Activated CD4-positive, alpha-beta T cell treated with anti-CD3 and anti-CD28 coated beads for 48 hours (primary cell): Measurements from ENCODE around the gene CYP1A2.

Source experiments
- DNase-seq: peaks from one replicate; pipeline ENCODE4 v3.0.0-alpha.2; 2020

The CYP1A2 gene

DNA sequence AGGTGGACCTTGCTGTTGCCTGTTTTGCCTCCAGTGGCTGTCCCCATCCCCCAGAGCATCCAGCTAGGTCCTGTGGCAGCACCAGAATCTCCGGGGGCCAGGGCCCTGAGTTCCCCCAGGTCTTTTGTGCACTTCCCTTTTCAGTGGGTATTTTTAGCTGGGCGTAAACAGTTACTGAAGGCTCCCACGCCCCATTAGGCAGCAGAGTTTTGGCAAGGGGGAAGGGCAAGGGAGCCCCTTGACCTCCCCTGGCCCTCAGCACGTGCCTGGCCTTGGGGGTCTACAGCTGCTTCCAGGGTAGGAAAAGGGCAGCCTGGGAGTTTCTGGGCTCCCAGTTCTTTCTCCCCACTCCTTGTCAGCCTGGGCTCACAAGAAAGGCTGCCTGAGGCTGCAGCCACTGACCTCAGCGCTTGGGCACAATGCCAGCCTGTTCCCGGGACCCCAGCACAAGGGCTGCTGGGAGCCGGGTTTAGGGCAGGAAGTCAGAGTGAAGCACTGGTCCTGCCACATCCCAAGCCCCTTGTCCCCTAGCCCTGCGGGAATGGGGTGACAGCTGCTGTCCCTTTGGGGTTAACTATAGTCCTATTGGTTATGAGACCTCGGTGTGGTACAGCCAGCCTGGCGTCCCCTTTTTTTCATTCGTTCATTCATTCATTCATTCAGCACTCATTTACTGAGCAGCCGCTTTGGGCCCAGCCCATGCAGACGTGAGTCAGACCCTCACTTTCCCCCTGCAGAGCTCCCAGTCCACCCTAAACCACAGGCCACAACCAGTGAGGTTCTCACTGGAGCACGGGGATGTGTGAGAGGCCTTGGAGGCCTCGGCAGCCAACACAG, 41.7 kb downstream of the CYP1A2 start:
- peak; percentile 67 for DNase-seq

GRCh38 chr15:74791007-74791406, 42.4 kb downstream of the CYP1A2 start:
- no peak for DNase-seq

GRCh38 chr15:74791667-74792066, 43.0 kb downstream of the CYP1A2 start:
- DNase-seq = no peak

- peak; percentile 18 for DNase-seq
These were observed 43.8 kb downstream of the CYP1A2 start for GRCh38 chr15:74792227-74793016.

DNA sequence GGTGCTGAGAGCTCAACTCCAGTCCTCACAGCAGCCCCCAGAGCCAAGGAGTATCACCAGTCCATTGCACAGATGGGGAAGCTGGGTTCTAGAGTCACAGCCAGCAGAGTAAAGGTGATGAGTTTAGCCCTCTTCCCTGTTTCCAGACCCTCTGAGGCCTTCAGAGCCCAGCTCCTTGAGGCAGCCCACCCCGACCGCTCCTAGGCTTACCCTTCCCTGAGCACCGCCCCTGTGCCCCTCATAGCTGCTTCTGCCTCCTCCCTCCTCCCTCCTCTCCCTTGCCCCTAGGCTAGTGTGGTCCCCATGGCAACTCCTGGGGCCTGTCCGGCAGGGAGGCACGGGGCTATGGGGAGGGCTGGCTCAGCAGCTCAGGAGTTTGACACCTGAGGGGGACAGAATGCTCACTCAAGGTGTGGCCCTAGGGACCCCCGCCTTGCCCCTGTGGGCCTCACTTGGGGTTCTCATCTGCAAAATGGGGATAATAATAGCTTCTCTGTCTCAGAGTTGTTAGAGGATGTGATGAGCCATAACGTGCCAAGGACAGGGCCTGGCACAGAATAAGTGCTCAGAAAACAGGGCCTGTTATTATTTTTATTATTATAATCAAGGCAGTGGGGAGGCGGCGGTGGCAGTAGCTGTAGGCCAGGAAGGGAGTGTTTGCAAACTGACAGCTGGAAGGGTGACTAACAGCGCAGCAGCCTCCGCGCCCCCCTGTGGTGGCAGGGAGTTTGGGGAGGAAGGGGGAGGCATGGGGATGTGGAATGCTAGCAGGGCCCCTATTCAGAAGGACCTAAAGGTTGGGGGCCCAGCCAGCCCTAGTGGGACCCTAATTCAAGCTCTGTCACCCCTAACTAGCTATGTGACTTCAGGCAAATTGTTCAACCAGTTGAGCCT, 44.7 kb downstream of the CYP1A2 start:
- peak; percentile 77 for DNase-seq

GRCh38 chr15:74794248-74794969, 45.8 kb downstream of the CYP1A2 start:
- DNase-seq = peak; percentile 22

DNA sequence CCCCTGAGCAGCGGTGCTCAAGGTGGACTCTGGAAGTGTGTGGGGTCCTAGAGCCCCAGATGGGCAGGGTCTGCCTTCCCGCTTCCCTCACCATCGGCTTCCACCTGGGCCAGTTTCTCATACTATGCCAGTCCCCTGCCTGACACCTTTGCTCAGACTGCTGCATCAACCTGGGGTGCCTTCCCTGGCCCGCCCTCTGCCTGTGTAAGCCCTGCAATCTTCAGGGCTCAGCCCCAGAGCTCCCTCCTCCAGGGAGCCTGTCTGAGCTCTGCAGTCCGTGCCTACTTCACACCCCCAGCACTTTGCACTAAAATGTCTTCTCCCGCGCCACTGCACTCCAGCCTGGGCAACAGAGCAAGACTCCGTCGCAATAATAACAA, 46.3 kb downstream of the CYP1A2 start:
- DNase-seq = no peak

DNA sequence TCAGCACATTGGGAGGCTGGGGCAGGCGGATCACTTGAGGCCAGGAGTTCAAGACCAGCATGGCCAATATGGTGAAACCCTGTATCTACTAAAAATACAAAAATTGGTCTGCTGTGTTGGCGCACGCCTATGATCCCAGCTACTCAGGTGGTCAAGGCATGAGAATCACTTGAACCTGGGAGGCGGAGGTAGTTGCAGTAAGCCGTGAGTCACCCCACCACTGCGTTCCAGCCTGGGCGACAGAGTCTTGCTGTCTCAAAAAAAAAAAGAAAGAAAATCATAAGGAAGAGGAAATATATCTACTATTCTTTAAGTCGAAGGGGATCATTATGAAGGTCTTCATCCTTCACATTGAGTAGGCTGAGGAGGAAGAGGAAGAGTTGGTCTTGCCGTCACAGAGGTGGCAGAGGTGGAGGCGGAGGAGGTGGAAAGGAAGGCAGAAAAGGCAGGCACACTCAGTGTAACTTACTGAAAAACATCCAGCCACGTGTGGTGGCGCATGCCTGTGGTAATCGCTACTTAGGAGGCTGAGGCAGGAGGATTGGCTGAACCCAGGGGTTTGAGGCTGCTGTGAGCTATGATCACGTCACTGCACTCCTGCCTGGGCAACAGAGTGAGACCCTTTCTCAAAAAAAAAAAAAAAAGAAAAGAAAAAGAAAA, 47.5 kb downstream of the CYP1A2 start:
- DNase-seq = peak; percentile 68

DNA sequence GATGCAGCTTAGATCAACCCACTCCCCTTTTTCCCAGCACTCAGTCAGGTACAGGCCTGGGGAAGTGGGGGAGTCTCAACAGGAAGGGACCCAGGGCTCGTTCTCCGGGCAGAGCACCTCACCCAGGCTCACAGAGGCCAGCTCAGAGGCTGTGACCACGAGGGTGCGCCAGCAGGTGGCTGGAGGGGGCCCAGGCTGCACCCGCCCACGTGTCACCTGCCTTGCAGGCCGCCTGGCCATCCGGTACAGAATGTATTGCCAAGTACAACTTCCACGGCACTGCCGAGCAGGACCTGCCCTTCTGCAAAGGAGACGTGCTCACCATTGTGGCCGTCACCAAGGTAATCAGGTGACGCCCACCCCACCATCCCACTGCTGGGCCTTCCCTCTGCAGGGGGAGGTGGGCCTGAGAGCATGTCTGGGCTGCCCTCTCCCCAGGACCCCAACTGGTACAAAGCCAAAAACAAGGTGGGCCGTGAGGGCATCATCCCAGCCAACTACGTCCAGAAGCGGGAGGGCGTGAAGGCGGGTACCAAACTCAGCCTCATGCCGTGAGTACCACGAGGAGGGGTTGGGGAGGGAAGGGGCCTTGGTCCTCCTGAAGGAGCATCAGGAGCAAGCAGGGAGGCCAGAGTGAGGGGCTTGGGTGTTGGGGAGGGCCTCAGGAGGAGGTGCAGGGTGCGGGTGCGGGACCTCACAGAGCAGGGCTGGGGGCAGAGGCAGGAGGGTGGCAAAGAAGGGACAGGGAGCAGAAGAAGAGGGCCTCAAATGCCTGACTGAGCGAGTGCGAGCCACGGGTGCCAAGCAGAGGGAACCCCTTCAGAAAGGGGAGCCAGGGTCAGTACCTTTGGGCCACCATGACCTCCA, 50.0 kb downstream of the CYP1A2 start:
- no peak for DNase-seq

- peak; percentile 45 for DNase-seq
These were observed 50.7 kb downstream of the CYP1A2 start for GRCh38 chr15:74799255-74799855.

- DNase-seq = peak; percentile 90
These were observed 51.4 kb downstream of the CYP1A2 start for GRCh38 chr15:74799856-74800558.

DNA sequence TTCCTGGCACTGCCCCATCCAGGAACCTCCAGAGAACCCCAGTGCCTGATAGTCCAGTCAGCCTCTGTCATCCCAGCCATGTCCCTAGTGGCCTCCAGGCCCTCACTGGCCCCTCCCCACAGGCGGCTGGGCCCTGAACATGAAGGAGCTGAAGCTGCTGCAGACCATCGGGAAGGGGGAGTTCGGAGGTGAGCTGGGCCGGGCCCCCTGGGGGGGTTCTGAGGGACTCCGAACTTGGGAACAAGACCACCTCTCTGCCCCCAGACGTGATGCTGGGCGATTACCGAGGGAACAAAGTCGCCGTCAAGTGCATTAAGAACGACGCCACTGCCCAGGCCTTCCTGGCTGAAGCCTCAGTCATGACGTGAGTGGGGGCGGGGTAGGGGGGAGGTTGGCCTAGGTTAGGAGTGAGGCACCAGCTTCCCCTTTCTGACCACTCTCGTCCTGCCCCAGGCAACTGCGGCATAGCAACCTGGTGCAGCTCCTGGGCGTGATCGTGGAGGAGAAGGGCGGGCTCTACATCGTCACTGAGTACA, 52.0 kb downstream of the CYP1A2 start:
- no peak for DNase-seq

GRCh38 chr15:74801311-74801997, 52.8 kb downstream of the CYP1A2 start:
- no peak for DNase-seq

GRCh38 chr15:74802290-74802689, 53.6 kb downstream of the CYP1A2 start:
- no peak for DNase-seq

- DNase-seq = no peak
These were observed 54.3 kb downstream of the CYP1A2 start for GRCh38 chr15:74802862-74803447.

- DNase-seq = no peak
These were observed 56.3 kb downstream of the CYP1A2 start for GRCh38 chr15:74804935-74805334.
